NCI-H69 (cell line): ENCODE results near the gene MYOCOS.
"Not testable (repeated sequence)": the region's sequence is repeated elsewhere in the genome, so short reads cannot be mapped to it uniquely, and the experiment has no call there.

Experiments used
- DNase-seq: peaks from one replicate; lab custom pipeline; 2025; lab: John Stamatoyannopoulos, UW

MYOCOS gene

DNA sequence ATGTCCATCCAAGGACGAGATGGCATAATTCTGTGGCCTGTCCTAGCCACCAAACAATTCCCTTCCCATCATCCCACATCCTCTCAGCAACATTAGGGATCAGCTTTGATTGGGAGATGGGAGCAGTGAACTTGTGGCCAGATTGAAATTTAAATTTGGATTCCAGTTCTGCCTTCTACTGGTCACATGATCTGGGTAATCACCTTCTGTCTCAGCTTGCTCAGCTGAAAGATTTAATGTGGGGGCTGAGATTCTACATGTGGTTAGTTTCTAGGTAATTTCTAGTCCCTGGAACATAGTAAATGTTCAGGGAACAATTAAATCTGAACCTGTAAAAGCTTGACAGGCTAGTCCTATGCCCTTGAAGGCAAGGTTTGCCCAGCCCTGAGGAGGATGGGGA lies 3.2 kb downstream of the MYOCOS start:
- no peak for DNase-seq

DNA sequence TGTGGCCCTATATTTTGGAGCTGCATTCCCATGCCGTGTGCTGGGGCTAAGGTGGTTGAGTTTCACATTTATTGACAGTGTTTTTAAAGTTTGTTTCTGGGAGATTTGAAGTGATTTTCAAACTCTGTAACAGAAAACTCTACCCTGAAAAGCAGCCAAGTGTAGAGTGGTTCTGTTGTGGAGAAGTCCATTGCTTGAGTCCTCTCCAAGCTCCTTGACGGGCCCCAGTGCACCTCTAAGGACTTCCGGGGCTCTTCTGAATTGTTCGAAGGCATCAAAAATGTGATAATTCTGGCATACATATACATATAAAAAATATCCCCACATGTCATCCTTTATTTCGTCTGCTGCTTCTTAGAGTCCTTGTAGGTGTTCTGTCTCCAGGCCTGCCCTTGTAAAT lies 5.0 kb downstream of the MYOCOS start:
- no peak for DNase-seq

DNA sequence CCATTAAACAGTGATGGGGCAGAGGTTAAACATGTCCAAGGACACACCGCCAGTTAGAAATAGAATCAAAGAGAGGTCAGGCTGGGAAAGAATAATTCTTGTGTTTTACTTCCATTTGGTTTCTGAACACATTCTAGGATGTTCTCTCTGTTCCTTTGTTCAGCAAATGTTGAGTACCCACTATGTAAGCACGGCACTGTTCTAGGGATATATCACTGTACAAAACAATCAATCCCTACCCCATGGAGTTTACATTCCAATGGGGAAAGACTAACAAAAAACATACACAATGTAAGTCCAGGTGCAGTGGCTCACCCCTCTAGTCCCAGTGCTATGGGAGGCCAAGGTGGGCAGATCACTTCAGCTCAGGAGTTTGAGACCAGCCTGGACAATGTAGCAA lies 6.2 kb downstream of the MYOCOS start:
- no peak for DNase-seq

DNA sequence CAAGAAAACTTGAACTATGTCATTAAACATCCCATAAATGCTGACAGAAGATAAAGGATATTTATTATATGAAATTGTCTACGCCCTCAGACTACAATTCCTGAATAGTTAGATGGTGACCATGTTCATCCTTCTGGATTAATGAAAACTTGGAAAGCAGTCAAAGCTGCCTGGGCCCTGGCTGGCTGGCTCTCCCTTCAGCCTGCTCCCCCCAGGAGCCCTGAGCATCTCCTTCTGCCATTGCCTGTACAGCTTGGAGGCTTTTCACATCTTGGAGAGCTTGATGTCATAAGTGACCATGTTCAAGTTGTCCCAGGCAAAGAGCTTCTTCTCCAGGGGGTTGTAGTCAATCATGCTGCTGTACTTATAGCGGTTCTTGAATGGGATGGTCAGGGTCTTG lies 13.6 kb downstream of the MYOCOS start:
- DNase-seq = no peak

DNA sequence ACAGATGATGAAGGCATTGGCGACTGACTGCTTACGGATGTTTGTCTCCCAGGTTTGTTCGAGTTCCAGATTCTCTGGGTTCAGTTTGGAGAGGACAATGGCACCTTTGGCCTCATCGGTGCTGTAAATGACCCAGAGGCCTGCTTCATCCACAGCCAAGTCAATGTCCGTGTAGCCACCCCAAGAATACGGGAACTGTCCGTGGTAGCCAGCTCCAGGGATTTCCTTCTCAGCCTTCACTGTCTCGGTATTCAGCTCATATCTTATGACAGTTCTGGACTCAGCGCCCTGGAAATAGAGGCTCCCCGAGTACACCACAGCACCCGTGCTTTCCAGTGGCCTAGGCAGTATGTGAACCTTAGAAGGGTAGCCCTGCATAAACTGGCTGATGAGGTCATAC lies 14.1 kb downstream of the MYOCOS start:
- DNase-seq = no peak

DNA sequence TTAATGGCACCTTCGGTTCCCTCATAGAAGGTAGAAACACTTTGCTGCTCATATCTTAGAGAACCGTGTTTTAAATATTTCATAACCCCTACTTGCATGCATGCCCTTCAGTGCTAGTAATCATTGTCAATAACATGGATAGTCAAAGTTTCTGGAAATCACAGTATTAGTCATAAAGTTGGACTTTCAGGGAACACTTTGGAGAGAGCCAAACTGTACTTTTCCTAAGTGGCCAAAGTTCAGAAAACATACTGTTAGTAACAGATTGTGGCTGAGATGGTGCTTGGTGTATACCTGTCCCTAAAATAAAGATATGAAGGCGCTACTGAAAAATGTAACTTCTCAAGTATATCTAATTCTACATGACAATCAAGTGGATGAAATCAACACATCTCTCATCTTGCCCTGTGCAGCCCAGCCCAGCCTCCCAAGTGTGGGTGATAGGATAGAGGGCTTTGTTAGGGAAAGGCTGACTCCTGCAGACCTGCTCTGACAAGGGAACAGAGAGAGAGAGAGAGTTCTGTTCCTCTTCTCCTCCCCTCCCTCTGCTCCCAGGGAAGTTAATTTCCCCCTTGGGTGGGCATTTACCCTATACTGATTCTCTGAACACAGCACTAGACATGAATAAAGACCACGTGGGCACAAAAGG lies 16.0 kb downstream of the MYOCOS start:
- no peak for DNase-seq

DNA sequence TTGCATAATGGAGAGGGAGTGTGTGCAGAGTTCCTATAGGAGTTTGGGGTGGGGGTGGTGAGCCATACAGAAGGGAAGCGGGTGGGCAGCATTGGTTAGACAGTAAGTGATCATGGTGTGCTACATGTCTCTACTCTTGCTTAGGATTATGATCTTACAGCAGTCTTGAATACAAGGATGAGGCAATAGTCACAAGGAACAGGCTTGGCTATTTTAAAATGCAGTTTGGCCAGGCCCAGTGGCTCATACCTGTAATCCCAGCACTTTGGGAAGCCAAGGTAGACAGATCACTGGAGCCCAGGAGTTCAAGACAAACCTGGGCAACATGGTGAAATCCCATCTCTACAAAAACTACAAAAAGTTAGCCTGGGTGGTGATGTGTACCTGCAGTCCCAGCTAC lies 18.2 kb downstream of the MYOCOS start:
- no peak for DNase-seq

DNA sequence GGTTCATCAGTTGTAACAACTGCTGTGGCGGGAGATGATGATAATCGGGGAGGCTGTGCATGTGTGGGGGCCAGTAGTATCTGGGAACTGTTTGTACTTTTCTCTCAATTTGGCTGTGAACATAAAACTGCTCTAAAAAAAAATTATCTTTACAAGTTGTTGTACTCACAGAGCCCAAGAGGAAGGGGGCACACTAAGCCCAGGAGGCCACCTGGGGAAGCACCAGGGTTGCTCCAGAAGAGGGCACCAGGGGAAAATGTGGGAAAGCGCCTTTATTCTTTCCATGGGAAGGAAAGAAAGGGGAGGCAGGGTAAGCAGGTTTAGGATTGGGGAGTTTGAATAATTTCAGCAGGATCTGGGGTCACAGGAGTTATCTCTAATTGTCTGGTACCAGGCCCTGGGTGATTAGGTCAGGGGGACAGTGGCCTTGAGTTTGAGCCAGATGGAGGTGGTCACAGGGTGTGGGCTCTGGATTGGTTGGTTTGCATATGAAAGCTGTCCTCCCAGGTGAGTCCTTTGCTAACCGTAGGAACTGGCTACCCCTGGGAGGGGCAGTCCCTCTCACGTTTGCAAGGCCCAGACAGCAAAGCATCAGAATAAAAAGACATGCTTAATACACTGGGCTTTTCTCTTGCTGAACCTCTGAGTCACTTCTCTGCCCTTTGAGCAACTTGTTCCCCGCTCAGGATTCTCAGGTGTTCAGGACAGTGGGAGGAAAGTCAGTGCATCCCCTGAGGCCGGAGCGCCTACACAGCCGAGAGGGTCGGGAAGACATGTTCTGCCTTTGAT lies 19.2 kb downstream of the MYOCOS start:
- no peak for DNase-seq

DNA sequence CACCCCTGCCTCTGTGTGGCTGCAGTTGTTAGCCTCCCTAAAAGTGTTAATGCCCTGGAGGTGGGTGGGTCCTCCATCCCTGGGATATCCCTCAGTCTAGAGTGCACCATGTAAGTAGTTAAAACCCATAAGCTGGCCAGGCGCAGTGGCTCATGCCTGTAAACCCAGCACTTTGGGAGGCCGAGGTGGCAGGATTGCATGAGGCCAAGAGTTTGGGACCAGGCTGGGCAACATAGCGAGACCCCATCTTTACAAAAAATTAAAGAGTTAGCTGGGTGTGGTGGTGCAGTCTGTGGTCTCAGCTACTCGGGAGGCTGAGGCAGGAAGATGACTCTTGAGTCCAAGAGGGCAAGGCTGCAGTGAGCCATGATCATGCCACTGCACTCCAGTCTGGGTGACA lies 20.2 kb downstream of the MYOCOS start:
- DNase-seq = no peak

DNA sequence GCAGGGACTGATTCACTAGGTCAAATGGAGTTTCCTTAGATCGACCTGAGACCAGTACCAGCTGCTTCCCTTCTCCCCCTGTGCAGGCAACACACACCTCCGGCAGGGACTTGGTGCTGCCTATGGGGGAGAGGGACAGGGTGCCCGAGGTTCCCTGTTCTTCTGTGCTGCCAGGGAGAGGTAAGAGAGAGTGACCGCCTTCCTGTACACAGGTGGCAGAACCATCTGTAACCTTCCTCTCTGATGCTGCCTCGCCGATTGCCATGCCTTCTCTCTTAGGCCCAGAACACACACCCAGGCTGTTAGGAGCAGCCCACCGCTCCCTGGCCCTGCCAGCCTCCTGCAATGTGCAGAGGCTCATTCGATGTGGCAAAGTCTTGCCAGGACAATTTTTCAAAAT lies 21.1 kb downstream of the MYOCOS start:
- no peak for DNase-seq

DNA sequence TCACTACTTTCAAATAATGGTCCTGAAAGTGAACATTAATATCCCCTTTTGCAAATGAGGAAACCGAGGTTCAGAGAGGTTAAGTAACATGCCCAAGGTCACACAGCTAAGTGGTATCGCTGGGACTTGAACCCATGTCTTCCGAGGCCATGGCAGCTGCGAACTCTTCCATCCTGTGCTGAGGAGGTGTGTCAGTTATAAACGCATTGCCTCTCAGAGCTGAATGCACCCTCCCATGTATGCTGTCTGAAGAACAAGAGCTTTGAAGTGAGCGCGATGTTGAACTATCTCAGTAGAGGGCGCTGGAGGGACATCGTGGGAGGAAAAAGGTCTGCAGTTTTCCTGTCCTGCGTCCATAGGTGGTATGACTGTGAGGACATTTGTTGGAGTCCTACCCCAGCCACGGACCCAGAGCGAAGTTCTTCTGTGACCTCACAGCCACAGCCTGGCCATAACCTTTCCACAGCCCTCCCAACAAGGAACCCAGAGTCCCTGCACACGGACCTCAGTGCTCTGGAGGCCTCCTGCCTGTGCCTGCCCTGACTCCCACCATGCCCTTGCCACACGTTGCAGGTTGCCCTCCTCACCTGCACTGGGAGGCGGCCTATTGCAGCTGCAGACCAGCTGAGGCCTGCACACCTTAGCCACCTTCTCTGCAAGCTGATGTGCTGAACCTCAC lies 22.9 kb downstream of the MYOCOS start:
- DNase-seq = peak; percentile 88

DNA sequence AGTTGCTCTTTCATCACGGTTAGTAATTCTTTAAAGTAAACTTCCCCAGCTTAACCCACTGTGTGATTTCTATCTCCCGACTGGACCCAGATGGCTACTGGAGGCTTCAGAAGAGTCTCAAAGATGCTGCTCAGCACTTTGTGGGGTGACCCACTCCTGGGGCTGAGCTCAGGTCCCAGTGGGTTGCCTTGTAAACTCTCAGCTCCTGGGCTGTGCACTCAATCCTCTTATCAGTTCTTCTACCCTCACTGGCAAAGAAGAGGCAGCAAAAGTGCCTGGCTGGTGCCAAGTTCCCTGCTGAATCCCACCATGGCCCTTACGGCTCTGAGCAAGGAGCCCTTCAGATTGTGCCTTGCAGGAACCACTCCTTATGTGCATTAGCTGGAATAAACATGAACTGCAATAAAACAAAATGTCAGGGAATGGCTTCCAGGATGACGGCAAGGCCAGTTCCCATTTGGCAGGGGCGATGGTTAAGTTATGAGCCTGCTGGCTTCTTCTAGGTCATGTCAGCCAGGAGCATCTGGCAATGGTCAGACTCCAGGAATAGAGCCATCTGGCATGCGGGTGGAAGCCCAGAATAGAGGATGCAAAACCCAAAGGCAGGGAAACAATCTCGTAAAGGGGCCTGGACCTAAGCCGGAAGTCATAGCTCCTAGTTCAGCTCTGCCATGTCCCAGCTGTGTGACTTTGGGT lies 23.7 kb downstream of the MYOCOS start:
- DNase-seq = no peak

DNA sequence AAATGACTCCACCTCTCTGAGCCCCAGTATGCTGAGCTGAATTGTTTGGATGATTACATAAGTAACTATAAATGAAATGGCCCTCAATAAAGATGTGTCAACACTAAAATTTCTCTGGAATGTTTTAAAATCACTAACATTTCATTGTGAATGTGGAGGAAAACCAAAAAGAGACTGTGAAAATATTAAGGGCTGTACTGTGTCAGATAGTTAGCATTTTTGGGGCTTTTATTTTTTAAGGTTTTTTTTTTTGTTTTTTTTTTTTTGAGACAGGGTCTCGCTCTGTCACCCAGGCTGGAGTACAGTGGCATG lies 24.2 kb downstream of the MYOCOS start:
- DNase-seq = no peak

DNA sequence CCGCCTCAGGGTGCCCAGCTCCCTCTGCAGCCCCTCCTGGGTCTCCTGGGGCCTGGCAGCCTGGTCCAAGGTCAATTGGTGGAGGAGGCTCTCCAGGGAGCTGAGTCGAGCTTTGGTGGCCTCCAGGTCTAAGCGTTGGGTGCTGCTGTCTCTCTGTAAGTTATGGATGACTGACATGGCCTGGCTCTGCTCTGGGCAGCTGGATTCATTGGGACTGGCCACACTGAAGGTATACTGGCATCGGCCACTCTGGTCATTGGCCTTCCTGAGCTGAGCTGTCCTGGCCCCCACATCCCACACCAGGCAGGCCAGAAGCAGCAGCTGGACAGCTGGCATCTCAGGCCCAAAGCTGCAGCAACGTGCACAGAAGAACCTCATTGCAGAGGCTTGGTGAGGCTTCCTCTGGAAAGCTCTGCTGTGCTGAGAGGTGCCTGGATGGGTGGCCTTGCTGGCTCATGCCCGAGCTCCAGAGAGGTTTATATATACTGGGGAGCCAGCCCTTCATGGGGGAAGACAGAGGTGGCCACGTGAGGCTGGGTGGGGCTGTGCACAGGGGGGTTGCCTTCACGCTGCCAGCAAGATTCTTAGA lies 30.3 kb downstream of the MYOCOS start, which contains the start of gene MYOC:
Gene MYOC (minus strand): TSS at position 455 of the 589 bp plus-strand sequence. CDS start 77 bp downstream, at position 378.
- DNase-seq = no peak

DNA sequence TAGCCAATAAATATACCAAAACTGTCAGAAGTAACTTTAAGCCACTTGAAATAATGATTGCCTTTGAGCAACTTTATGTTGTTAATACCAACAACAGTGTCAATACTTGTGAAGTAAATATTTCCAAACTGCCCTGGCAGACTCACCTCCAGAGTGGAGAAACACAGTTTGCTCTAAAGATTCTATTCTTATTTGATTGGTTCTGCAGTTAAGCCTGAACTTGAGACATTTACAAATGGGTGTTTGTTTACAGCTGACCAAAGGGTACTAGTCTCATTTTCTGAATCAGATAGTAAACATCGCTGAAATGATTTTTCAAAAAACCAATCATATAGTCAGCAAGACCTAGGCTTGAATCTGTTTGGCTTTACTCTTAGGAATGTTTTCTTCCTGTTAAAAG lies 31.8 kb downstream of the MYOCOS start:
- DNase-seq = no peak

DNA sequence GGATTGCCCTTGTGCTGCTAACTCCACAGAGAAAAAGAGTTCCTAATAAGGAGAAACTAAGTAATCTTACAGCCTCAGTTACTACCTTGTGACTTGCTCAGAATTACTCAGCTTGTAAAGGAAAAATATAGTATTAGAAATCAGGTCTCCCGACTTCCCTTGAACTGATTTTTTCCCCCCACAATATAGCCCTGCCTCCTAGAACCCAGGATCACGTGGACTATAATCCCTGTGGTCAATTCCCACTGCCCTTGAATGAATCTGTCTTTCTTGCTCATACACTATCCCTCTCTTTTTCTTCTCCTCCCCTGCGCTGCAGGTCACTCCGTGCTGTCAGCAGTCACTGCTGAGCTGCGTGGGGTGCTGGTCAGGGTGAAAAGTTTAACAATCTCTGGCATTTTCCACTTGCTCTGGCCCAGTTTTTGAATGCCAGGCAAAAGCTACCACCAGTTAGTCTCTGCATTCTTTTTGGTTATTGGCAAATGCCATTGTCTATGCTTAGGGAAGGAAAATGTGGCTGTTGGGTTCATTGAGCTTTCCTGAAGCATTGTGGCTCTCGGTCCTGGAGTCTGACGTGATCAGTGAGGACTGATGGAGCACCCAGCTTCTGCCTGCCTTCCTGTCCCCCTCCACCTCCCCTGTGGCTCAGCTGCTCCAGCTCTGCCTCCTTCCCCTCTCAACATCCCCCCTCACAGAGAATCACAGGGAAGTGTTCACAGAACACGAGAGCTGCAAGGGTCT lies 32.3 kb downstream of the MYOCOS start:
- DNase-seq = no peak

DNA sequence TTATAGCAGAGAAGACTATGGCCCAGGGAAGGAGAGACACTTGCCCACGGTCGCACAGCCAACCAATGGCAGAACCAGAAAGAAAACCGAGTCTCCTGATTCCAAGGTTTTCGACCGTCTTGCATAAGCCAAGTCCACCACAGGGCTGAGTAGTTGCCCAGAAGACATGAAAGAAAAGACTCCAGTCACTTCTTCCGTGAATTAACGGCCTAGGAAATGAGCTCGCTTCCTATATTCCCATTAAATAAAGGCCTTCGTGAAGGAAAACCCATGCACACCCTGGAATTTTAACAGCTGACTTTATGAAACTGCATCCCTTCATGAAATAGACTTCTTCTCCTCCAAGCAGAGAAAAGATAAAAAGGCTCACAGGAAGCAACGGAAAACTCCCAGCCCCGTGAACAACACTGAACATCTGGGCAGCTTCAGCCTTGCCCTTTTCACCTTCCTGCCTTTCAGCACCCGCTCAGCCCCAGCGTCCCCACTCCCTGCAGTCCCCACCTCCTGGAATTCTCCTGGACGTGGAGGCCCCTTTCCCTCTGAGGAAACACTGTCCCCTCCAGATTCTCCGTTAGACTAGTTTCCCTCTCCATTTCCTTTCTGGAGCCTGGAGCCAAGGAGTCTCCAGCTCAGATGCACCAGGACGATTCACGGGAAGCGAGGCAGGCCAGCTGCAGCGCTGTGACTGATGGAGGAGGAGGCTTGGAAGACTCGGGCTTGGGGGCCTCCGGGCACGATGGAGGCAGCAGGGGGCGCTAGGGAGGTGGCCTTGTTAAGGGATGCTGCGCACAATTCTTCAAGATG lies 33.1 kb downstream of the MYOCOS start:
- peak; percentile 74 for DNase-seq

DNA sequence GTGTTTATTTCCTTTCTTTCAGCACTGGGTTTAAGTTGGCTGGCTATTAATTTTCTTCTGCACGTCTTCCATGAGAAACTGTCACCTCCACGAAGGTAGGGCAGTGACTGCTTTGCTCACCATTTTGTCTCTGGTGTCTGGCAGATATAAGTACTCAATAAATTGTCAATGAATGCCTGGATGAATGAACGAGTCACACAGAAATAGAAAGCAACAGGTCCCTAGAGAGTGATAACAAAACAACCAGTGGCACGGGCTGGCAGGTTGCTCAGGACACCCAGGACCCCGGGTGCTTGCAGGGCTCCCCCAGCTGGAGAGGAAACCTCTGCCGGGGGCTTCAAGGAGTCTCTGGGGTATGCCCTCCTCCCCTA lies 33.7 kb downstream of the MYOCOS start:
- no peak for DNase-seq

DNA sequence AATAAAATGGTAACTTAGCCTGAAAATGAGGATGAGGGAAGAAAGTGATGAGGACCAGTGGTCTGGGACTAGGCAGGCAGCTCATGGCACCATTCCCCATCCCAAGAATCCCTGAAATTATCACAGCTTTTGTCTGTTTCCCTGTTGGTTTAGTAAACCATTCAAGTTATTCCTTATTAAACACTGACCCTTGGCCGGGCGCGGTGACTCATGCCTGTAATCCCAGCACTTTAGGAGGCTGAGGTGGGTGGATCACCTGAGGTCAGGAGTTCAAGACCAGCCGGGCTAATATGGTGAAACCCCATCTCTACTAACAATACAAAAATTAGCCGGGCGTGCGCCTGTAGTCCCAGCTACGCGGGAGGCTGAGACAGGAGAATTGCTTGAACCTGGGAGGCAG lies 34.2 kb downstream of the MYOCOS start:
- DNase-seq = not testable (repeated sequence)

DNA sequence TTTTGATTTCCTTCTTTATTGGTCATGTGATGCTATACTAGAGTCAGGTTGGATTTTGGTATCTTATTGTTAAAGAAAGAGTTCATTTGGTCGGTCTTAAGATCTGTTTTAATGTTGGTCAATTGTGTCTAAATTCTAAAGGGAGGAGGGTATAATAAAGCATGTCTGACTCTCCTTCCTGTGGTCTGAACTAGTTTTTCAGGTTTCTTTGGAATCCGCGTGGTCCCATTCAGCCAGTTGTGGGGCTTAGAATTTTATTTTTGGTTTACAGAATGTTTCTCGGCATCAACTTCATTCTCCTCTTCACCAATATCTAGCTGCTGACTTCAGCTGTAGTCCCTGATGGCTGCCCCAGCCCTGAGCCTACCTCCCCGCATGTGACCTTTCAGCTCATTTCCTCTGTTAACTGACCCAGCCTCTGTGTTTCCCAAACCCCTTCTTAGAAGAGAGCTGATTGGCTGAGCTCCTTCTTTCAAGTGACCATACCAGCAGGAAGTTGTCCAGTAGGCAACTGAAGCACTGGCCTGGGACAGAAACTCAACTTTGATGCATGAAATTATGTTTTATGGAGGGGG lies 39.1 kb downstream of the MYOCOS start:
- DNase-seq = no peak
